A549 (cell line): ENCODE results near the gene STARD6. TPM values are rescaled to one million over a fixed set of nuclear protein-coding genes. Genes with fewer than 3 reads are reported as not detected.
"Not testable (repeated sequence)": the region's sequence is repeated elsewhere in the genome, so short reads cannot be mapped to it uniquely, and the experiment has no call there.

Source experiments
- ATAC-seq, 2 experiments: fragments of 200-7000 bp in 1 of 2; fragments of >200 bp in 1 of 2; cut with Nextera tagmentation in 1 of 2; cut with Tn5 transposase in 1 of 2; 3 replicates each; pipeline versions ENCODE4 v1.8.0 to v1.9.1; 2018 to 2020; ENCODE audit warnings: mild to moderate bottlenecking in 1 of 2, moderate library complexity in 1 of 2
- CTCF ChIA-PET: fragments of 300-600 bp; sonication (Branson Sonifier 250); formaldehyde crosslinking; extraction: SDS; loops from one replicate; lab custom pipeline; 2021; ENCODE audit warnings: antibody characterized with exemption, inconsistent platforms; lab: Yijun Ruan, JAX
- POLR2A ChIA-PET: fragments of 350-600 bp; formaldehyde crosslinking; extraction: SDS; loops from one replicate; lab custom pipeline; 2021; ENCODE audit warnings: antibody characterized with exemption, inconsistent platforms; lab: Yijun Ruan, JAX
- DNase-seq, 2 experiments: peaks; one replicate each; pipeline versions ENCODE4 v3.0.0 to v3.0.0-alpha.2; 2011 to 2016; ENCODE audit warnings: low read depth in 1 of 2, low spot score in 1 of 2
- FAIRE-seq: peaks from 2 replicates; lab custom pipeline; 2011; peaks lifted over from hg19 to GRCh38; lab: Jason Lieb, UNC
- H3K27ac ChIP-seq, 2 experiments: fragments of >200 bp; sonication (Bioruptor Twin); formaldehyde crosslinking; 3 replicates each; pipeline ENCODE4 v1.5.1; 2016 to 2017
- H3K4me1 ChIP-seq: fragments of >200 bp; sonication (Bioruptor Twin); formaldehyde crosslinking; 3 replicates; pipeline ENCODE4 v1.6.1; 2016
- H3K4me2 ChIP-seq: fragments of >200 bp; sonication (Bioruptor Twin); formaldehyde crosslinking; 3 replicates; pipeline ENCODE4 v1.6.1; 2016
- H3K4me3 ChIP-seq: fragments of >200 bp; sonication (Bioruptor Twin); formaldehyde crosslinking; 3 replicates; pipeline ENCODE4 v1.5.1; 2016
- H3K9me3 ChIP-seq: fragments of >200 bp; sonication (Bioruptor Twin); formaldehyde crosslinking; 3 replicates; pipeline ENCODE4 v1.6.1; 2016
- ATOH8 ChIP-seq: fragments of 250-450 bp; sonication (Bioruptor Pico); IDR thresholded peaks from 2 replicates; pipeline ENCODE4 v1.5.0; 2020; ENCODE audit warnings: low read depth, mild to moderate bottlenecking, moderate library complexity
- CBX2 ChIP-seq: fragments of 200-600 bp; sonication (generic); IDR thresholded peaks from 2 replicates; pipeline ENCODE4 v1.6.1; 2016; ENCODE audit warnings: low read depth, mild to moderate bottlenecking, borderline replicate concordance
- EHF ChIP-seq: fragments of 250-450 bp; sonication (Bioruptor Pico); IDR thresholded peaks from 2 replicates; pipeline ENCODE4 v1.5.0; 2020; ENCODE audit warnings: mild to moderate bottlenecking
- EHMT2 ChIP-seq: fragments of 200-600 bp; sonication (generic); IDR thresholded peaks from 2 replicates; pipeline ENCODE4 v1.6.1; 2016; ENCODE audit warnings: antibody characterized with exemption, low read depth, mild to moderate bottlenecking, moderate library complexity
- ESRRA ChIP-seq: fragments of 150-350 bp; IDR thresholded peaks from 2 replicates; pipeline ENCODE4 v1.6.1; 2014; ENCODE audit warnings: mild to moderate bottlenecking, low read length, borderline replicate concordance
- FOSL2 ChIP-seq, 2 experiments: fragments of 450-650 bp in 1 of 2; fragments of >200 bp in 1 of 2; sonication (Bioruptor Twin) in 1 of 2; formaldehyde crosslinking; IDR thresholded peaks; 2 replicates each; pipeline versions ENCODE4 v1.5.0 to v1.6.1; 2016 to 2020; ENCODE audit warnings: mild to moderate bottlenecking in 1 of 2, moderate library complexity in 1 of 2
- JUN ChIP-seq, 2 experiments: fragments of >200 bp; sonication (Bioruptor Twin); formaldehyde crosslinking; IDR thresholded peaks; 2 replicates in 1 of 2; 3 replicates in 1 of 2; pipeline ENCODE4 v1.6.1; 2016 to 2017
- JUNB ChIP-seq: fragments of >200 bp; sonication (Bioruptor Twin); formaldehyde crosslinking; IDR thresholded peaks from 2 replicates; pipeline ENCODE4 v1.6.1; 2016
- MAX ChIP-seq: IDR thresholded peaks from 2 replicates; pipeline ENCODE4 v1.6.1; 2012
- NFE2L2 ChIP-seq: fragments of 150-350 bp; conservative IDR thresholded peaks from 2 replicates; pipeline ENCODE4 v1.6.1; 2014; ENCODE audit warnings: low read length
- NPAS2 ChIP-seq: fragments of 250-450 bp; sonication (Bioruptor Pico); IDR thresholded peaks from 2 replicates; pipeline ENCODE4 v1.8.0; 2022; ENCODE audit warnings: mild to moderate bottlenecking, moderate library complexity, borderline replicate concordance
- RFX5 ChIP-seq: fragments of 450-650 bp; IDR thresholded peaks from 2 replicates; pipeline ENCODE4 v1.7.1; 2014; ENCODE audit warnings: antibody characterized with exemption, mild to moderate bottlenecking, moderate library complexity
- RNF2 ChIP-seq: fragments of 200-600 bp; sonication (generic); IDR thresholded peaks from 2 replicates; pipeline ENCODE4 v1.6.1; 2016; ENCODE audit warnings: low read depth, mild to moderate bottlenecking, antibody characterized with exemption, moderate library complexity, borderline replicate concordance
- SREBF2 ChIP-seq: fragments of 450-650 bp; IDR thresholded peaks from 2 replicates; pipeline ENCODE4 v1.6.1; 2014; ENCODE audit warnings: mild to moderate bottlenecking, moderate library complexity
- TP53 ChIP-seq: fragments of 250-450 bp; sonication (Bioruptor Pico); IDR thresholded peaks from 2 replicates; pipeline ENCODE4 v1.5.0; 2021; ENCODE audit warnings: mild to moderate bottlenecking, moderate library complexity
- ZFP36 ChIP-seq: fragments of 450-650 bp; IDR thresholded peaks from 2 replicates; pipeline ENCODE4 v1.6.1; 2014; ENCODE audit warnings: borderline replicate concordance; ENCODE audit not compliant: partially characterized antibody
- ZNF302 ChIP-seq: fragments of 250-450 bp; sonication (Bioruptor Pico); IDR thresholded peaks from 2 replicates; pipeline ENCODE4 v1.9.0; 2021; ENCODE audit warnings: inconsistent platforms, mild to moderate bottlenecking, moderate library complexity
- ZSCAN20 ChIP-seq: fragments of 250-450 bp; sonication (Bioruptor Pico); IDR thresholded peaks from 2 replicates; pipeline ENCODE4 v1.8.0; 2022; ENCODE audit warnings: mild to moderate bottlenecking, moderate library complexity
- WGBS: methylation state at CpG from one replicate; pipeline ENCODE4 v1.1.6; 2017; ENCODE audit errors: missing lambda C conversion rate; 5-methylcytosine and 5-hydroxymethylcytosine counted together
- polyA plus RNA-seq, 4 experiments: library from polyadenylated mRNA; depleted of rRNA in 3 of 4; stranded (reverse); fragments of >200 nt; fragmentation: RNase III in 1 of 4; extraction: RNeasy Plus Mini Kit Qiagen cat#74134 plus additional on column Dnase treatment in 1 of 4; gene quantifications; 2 replicates in 3 of 4; 3 replicates in 1 of 4; pipeline ENCODE4 v1.2.3, GENCODE V29; 2011 to 2017
- TF ChIP-seq, protein P1 (sequence below): fragments of 200-600 bp; sonication (generic); IDR thresholded peaks from 2 replicates; pipeline ENCODE4 v1.6.1; 2016; ENCODE audit warnings: antibody characterized with exemption, mild to moderate bottlenecking, moderate library complexity
- TF ChIP-seq, protein P2 (sequence below): IDR thresholded peaks from 2 replicates; pipeline ENCODE4 v1.6.1; 2012; ENCODE audit warnings: low read depth, borderline replicate concordance
- TF ChIP-seq, protein P3 (sequence below): fragments of 450-650 bp; IDR thresholded peaks from 2 replicates; pipeline ENCODE4 v1.6.1; 2014; ENCODE audit warnings: antibody characterized with exemption

The STARD6 gene
- polyA plus RNA-seq, 2 of the 4 experiments (the other 2 are of a cell fraction): not detected

GRCh38 chr18:54323561-54323960 lies 34.1 kb downstream of the STARD6 start:
- ATAC-seq (no peak), DNase-seq (no peak), FAIRE-seq (no peak)
- POLR2A ChIA-PET: no interaction called here
- H3K27ac ChIP-seq: no peak overlapping the region
- no peaks in the 10 kb centered on the region for H3K4me1 ChIP-seq
- no peak overlapping the region for H3K4me2 ChIP-seq
- CTCF ChIA-PET: no interaction called here
- H3K9me3 ChIP-seq: no peaks in the 10 kb centered on the region
- no peak for TF ChIP-seq NPAS2 (CRISPR knock-in tag)
- TF ChIP-seq, protein P1, sequence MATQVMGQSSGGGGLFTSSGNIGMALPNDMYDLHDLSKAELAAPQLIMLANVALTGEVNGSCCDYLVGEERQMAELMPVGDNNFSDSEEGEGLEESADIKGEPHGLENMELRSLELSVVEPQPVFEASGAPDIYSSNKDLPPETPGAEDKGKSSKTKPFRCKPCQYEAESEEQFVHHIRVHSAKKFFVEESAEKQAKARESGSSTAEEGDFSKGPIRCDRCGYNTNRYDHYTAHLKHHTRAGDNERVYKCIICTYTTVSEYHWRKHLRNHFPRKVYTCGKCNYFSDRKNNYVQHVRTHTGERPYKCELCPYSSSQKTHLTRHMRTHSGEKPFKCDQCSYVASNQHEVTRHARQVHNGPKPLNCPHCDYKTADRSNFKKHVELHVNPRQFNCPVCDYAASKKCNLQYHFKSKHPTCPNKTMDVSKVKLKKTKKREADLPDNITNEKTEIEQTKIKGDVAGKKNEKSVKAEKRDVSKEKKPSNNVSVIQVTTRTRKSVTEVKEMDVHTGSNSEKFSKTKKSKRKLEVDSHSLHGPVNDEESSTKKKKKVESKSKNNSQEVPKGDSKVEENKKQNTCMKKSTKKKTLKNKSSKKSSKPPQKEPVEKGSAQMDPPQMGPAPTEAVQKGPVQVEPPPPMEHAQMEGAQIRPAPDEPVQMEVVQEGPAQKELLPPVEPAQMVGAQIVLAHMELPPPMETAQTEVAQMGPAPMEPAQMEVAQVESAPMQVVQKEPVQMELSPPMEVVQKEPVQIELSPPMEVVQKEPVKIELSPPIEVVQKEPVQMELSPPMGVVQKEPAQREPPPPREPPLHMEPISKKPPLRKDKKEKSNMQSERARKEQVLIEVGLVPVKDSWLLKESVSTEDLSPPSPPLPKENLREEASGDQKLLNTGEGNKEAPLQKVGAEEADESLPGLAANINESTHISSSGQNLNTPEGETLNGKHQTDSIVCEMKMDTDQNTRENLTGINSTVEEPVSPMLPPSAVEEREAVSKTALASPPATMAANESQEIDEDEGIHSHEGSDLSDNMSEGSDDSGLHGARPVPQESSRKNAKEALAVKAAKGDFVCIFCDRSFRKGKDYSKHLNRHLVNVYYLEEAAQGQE: no peak
- no peak for TF ChIP-seq ATOH8
- no peak for TF ChIP-seq EHMT2
- no peak for TF ChIP-seq ZFP36
- no peak for TF ChIP-seq ZNF302 (CRISPR knock-in tag)
- TF ChIP-seq NFE2L2: no peak
- no peak for TF ChIP-seq RFX5
- no peak for TF ChIP-seq ZSCAN20
- no peak for TF ChIP-seq EHF (CRISPR knock-in tag)
- TF ChIP-seq CBX2: no peak
- H3K4me3 ChIP-seq: no peak overlapping the region

DNA sequence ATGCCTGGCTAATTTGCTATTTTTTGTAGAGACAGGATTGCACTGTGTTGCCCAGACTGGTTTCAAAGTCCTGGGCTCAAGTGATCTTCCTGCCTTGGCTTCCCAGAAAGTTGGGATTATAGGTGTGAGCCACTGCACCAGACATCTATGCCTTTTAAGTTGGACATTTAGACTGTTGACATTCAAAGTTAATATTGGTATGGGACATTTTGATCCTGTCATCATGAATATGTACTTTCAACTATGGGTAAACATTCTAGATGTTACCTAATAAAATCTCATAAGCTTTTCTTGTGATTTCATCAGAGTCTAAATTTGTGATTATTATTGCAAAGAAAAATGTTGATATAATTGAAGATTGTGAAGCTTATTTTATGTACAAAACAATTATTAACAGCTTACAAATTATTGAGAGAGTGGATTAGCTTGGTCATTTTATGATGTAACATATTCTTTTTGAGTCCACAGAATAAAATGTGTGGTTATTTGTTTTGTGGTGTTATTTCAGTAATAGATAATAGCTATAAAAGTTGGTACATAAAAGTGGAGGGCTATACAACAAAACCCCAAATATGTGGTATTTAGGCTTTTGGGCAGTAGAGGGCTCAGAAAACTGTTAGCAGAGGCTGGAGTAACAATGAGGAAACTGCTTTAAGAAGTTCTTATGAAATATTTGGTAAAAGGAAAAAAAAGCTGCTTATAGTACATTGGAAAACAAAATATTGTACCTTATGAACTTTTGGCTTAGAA lies 41.4 kb downstream of the STARD6 start:
- TF ChIP-seq SREBF2 (no peak), ESRRA (no peak), RNF2 (no peak), JUNB (no peak), MAX (no peak), FOSL2 (IDR thresholded peaks at IDR 0.05) (no peak), FOSL2 (CRISPR knock-in tag; IDR thresholded peaks at IDR 0.05) (no peak), EHMT2 (no peak), TP53 (CRISPR knock-in tag) (no peak), JUN (IDR thresholded peaks at IDR 0.05) (no peak)
- TF ChIP-seq, protein P2, sequence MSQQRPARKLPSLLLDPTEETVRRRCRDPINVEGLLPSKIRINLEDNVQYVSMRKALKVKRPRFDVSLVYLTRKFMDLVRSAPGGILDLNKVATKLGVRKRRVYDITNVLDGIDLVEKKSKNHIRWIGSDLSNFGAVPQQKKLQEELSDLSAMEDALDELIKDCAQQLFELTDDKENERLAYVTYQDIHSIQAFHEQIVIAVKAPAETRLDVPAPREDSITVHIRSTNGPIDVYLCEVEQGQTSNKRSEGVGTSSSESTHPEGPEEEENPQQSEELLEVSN: no peak
- TF ChIP-seq, protein P3, sequence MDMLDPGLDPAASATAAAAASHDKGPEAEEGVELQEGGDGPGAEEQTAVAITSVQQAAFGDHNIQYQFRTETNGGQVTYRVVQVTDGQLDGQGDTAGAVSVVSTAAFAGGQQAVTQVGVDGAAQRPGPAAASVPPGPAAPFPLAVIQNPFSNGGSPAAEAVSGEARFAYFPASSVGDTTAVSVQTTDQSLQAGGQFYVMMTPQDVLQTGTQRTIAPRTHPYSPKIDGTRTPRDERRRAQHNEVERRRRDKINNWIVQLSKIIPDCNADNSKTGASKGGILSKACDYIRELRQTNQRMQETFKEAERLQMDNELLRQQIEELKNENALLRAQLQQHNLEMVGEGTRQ: no peak
- CTCF ChIA-PET: no interaction called here
- peak overlapping the region; percentile 27; the same call in 2 of the 3 replicates for H3K4me2 ChIP-seq
- no peaks in the 10 kb centered on the region for H3K9me3 ChIP-seq
- no peak overlapping the region for H3K4me3 ChIP-seq
- DNase-seq (no peak), ATAC-seq (no peak), FAIRE-seq (no peak)
- peak overlapping the region in 1 of 2 experiments; percentile 44; a peak in 1 of 6 replicates for H3K27ac ChIP-seq
- POLR2A ChIA-PET: no interaction called here
- peaks cover 5% of the 10 kb centered on the region; the same call in 2 of the 3 replicates for H3K4me1 ChIP-seq

DNA sequence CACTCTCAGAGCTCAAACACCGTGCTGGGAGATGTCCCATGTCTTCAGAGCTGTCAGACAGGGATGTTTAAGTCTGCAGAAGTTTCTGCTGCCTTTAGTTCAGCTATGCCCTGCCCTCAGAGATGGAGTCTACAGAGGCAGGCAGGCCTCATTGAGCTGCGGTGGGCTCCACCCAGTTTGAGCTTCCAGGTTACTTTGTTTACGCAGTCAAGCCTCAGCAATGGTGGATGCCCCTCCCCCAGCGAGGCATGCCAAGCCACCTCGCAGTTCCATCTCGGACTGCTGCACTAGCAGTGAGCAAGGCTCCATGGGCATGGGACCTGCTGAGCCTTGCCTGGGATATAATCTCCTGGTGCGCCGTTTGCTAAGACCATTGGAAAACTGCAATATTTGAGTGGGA lies 48.1 kb downstream of the STARD6 start:
- ATAC-seq, H3K4me3 ChIP-seq, DNase-seq, CTCF ChIA-PET, H3K4me1 ChIP-seq, H3K9me3 ChIP-seq, H3K4me2 ChIP-seq, H3K27ac ChIP-seq, FAIRE-seq, POLR2A ChIA-PET: not testable (repeated sequence)
- WGBS: 71% methylated on average over 7 of the region's 8 CpGs
